ENCODE data around the gene SELENOV.

Gene SELENOV

DNA sequence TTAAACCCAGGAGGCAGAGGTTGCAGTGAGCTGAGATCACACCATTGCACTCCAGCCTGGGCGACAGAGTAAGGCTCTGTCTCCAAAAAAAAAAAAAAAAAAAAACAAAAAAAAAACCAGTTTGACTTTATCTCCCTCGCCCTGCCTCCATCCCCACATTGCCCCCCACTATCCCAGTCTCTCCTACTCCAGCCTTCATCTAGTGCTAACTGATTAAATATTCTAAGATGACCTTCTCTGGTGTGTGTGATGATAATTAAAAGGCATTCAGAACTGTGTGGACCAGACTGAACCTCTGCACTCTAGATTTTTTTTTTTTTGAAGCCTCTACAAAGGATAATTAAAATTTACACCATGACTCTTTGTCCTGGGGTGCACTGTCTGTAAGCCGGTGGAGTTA is 22.2 kb upstream of the SELENOV start:
- Histone ChIP-seq H3K27me3 (ENCODE audit: control insufficient read depth in 5 of 5, insufficient read depth in 4 of 5, low read length in 5 of 5) (peaks cover 7 to 14% (median 13%) of the 10 kb centered on the region in 5 donors), H3K36me3 (ENCODE audit: control insufficient read depth in 5 of 5, insufficient read depth in 5 of 5, low read length in 5 of 5) (peaks cover 0 to 45% (median 30%) of the 10 kb centered on the region in 5 donors), H3K9ac (ENCODE audit: low read length in 5 of 5) (no peak overlapping the region), H3K27ac (ENCODE audit: low read depth, low read length) (no peak overlapping the region), H3K4me1 (ENCODE audit: control insufficient read depth in 5 of 5, insufficient read depth in 5 of 5, low read length in 5 of 5) (peaks cover 0 to 2% (median 2%) of the 10 kb centered on the region in 5 donors), H3K4me3 (ENCODE audit: low read depth in 1 of 5, low read length in 5 of 5) (no peak overlapping the region), H3K9me3 (ENCODE audit: control insufficient read depth in 5 of 5, low read length in 5 of 5) (no peaks in the 10 kb centered on the region)

DNA sequence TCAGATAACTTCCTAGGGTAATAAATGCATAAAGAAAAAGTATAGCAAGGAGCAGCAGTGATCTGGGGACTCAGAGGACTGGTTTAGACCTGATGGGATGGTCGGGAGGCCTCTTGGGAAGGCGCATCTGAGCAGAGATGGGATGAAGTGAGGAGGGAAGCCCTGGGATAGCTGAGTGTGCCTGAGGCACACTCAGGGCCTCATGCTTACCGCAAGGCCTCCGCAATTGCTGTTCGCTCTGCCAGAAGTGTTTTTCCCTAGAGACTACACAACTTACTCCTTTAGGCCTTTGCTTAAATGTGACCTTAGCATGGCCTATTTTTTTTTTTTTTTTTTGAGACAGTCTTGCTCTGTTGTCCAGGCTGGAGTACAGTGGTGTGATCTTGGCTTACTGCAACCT is 20.3 kb upstream of the SELENOV start:
- peaks cover 0 to 26% (median 11%) of the 10 kb centered on the region in 5 donors for H3K36me3 ChIP-seq (ENCODE audit: control insufficient read depth in 5 of 5, insufficient read depth in 5 of 5, low read length in 5 of 5)
- no peak overlapping the region for H3K9ac ChIP-seq (ENCODE audit: low read length in 5 of 5)
- H3K4me3 ChIP-seq (ENCODE audit: low read depth in 1 of 5, low read length in 5 of 5) = no peak overlapping the region
- H3K4me1 ChIP-seq (ENCODE audit: control insufficient read depth in 5 of 5, insufficient read depth in 5 of 5, low read length in 5 of 5) = peaks cover 0 to 18% (median 16%) of the 10 kb centered on the region in 5 donors
- H3K27ac ChIP-seq (ENCODE audit: low read depth, low read length) = no peak overlapping the region
- no peaks in the 10 kb centered on the region for H3K9me3 ChIP-seq (ENCODE audit: control insufficient read depth in 5 of 5, low read length in 5 of 5)
- H3K27me3 ChIP-seq (ENCODE audit: control insufficient read depth in 5 of 5, insufficient read depth in 4 of 5, low read length in 5 of 5) = peaks cover 24 to 30% (median 29%) of the 10 kb centered on the region in 5 donors

DNA sequence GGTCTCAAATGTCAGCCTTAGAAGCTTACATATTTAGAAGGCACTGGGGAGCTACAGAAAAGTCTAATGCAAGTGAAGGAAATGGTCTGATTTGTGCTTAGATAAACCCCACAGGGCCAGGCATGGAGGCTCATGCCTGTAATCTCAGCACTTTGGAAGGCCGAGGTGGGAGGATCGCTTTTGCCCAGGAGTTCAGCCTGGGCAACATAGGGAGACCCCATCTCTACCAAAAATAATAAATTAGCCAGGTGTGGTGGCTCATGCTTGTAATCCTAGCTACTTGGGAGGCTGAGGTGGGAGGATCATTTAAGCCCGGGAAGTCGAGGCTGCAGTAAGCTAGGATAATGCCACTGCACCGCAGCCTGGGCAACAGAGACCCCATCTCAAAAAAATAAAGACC is 18.9 kb upstream of the SELENOV start:
- H3K27ac ChIP-seq (ENCODE audit: low read depth, low read length) = no peak overlapping the region
- no peak overlapping the region for H3K4me3 ChIP-seq (ENCODE audit: low read depth in 1 of 5, low read length in 5 of 5)
- H3K27me3 ChIP-seq (ENCODE audit: control insufficient read depth in 5 of 5, insufficient read depth in 4 of 5, low read length in 5 of 5) = peaks cover 31 to 41% (median 37%) of the 10 kb centered on the region in 5 donors
- peaks cover 0 to 18% (median 16%) of the 10 kb centered on the region in 5 donors for H3K4me1 ChIP-seq (ENCODE audit: control insufficient read depth in 5 of 5, insufficient read depth in 5 of 5, low read length in 5 of 5)
- H3K9ac ChIP-seq (ENCODE audit: low read length in 5 of 5) = no peak overlapping the region
- peaks cover 0 to 13% (median 3%) of the 10 kb centered on the region in 5 donors for H3K36me3 ChIP-seq (ENCODE audit: control insufficient read depth in 5 of 5, insufficient read depth in 5 of 5, low read length in 5 of 5)
- H3K9me3 ChIP-seq (ENCODE audit: control insufficient read depth in 5 of 5, low read length in 5 of 5) = no peaks in the 10 kb centered on the region

DNA sequence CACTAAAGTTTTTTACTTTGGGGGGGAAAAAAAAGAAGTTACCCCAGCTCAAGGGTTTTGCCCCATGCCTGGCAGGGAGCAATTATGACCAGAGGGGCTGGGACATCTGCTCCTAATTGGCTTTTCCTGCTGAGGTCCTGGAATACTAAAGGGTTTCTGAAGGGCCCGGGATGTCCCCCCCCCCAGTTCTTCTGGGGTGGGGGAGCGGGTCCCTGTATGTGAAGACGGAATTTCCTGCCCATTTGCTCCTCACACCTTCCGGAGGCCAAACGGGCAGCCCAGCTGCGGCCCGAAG is 17.3 kb upstream of the SELENOV start:
- Histone ChIP-seq H3K4me1 (ENCODE audit: control insufficient read depth in 5 of 5, insufficient read depth in 5 of 5, low read length in 5 of 5) (peaks cover 0 to 20% (median 16%) of the 10 kb centered on the region in 5 donors), H3K36me3 (ENCODE audit: control insufficient read depth in 5 of 5, insufficient read depth in 5 of 5, low read length in 5 of 5) (no peaks in the 10 kb centered on the region), H3K27ac (ENCODE audit: low read depth, low read length) (no peak overlapping the region), H3K4me3 (ENCODE audit: low read depth in 1 of 5, low read length in 5 of 5) (peak overlapping the region in 2 of 5 donors; percentile 13 to 38), H3K9me3 (ENCODE audit: control insufficient read depth in 5 of 5, low read length in 5 of 5) (peaks cover 0 to 4% (median 0%) of the 10 kb centered on the region in 5 donors), H3K27me3 (ENCODE audit: control insufficient read depth in 5 of 5, insufficient read depth in 4 of 5, low read length in 5 of 5) (peaks cover 31 to 45% (median 38%) of the 10 kb centered on the region in 5 donors), H3K9ac (ENCODE audit: low read length in 5 of 5) (no peak overlapping the region)

DNA sequence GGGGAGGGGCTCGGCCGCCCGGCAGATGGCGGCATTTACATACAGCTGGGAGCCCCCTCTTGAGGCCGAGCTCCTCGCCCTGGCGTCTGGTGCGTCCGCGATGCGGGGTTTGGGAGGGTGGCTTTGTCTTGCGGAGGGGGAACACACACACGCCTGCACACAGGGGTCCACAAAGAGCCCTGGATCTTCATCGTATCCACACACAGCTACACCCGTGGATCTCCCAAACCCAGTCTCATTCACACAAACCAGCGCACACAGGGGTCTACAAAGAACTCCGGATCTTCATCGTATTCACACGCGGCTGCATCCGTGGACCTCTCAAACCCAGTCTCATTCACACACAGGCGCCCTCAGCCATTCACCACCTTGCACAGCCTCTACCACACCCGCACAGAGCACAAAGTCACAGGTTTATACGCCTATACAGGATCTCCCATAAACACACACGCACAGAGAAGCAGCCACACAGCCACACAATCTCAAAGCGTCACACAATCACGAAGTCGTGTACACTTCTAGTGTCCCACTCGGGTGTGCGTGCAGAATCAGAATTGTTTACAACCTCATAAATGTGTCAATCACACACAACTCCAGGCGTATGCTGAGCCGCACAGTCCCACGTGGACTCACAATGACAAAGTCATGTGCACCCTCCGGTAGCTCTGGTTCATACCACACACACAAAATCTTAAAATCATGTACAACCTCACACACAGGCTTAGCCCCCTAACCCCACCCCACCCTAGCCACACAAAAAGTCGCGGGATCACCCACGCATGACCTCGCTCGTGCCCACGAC is 16.7 kb upstream of the SELENOV start:
- Histone ChIP-seq H3K27ac (ENCODE audit: low read depth, low read length) (no peak overlapping the region), H3K27me3 (ENCODE audit: control insufficient read depth in 5 of 5, insufficient read depth in 4 of 5, low read length in 5 of 5) (peaks cover 31 to 45% (median 41%) of the 10 kb centered on the region in 5 donors), H3K9ac (ENCODE audit: low read length in 5 of 5) (no peak overlapping the region), H3K4me3 (ENCODE audit: low read depth in 1 of 5, low read length in 5 of 5) (peak overlapping the region in 4 of 5 donors; percentile 13 to 40 (median 28)), H3K4me1 (ENCODE audit: control insufficient read depth in 5 of 5, insufficient read depth in 5 of 5, low read length in 5 of 5) (peaks cover 0 to 26% (median 19%) of the 10 kb centered on the region in 5 donors), H3K36me3 (ENCODE audit: control insufficient read depth in 5 of 5, insufficient read depth in 5 of 5, low read length in 5 of 5) (no peaks in the 10 kb centered on the region), H3K9me3 (ENCODE audit: control insufficient read depth in 5 of 5, low read length in 5 of 5) (peaks cover 0 to 4% (median 0%) of the 10 kb centered on the region in 5 donors)

DNA sequence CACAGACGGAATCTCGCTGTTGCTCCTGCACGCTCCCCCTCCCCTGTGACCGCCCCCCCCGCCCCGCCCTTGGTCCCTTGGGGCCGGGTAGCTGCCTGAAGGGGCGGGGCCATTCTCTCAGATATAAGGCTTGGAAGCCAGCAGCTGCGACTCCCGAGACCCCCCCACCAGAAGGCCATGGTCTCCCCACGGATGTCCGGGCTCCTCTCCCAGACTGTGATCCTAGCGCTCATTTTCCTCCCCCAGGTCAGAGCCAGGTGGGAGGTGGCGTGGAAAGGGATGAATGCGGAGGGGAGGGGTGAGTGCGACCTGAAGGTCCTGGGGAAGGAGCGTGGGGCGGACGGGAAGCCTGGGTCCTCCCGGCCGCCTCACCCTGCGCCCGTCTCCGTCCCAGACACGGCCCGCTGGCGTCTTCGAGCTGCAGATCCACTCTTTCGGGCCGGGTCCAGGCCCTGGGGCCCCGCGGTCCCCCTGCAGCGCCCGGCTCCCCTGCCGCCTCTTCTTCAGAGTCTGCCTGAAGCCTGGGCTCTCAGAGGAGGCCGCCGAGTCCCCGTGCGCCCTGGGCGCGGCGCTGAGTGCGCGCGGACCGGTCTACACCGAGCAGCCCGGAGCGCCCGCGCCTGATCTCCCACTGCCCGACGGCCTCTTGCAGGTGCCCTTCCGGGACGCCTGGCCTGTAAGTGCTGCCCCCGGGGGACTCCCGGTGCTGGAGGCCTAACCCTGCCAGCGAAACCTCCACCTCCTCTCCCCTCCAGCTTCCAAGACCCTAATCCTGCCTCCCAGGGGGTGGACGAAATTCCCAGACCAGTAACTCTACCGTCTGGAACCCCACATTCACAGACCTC is 15.9 kb upstream of the SELENOV start, which contains the start of gene DLL3:
Gene DLL3 (plus strand): TSS at position 150 of the 845 bp plus-strand sequence. CDS start 28 bp downstream, at position 178.
- Histone ChIP-seq H3K9me3 (ENCODE audit: control insufficient read depth in 5 of 5, low read length in 5 of 5) (peaks cover 0 to 4% (median 0%) of the 10 kb centered on the region in 5 donors), H3K27me3 (ENCODE audit: control insufficient read depth in 5 of 5, insufficient read depth in 4 of 5, low read length in 5 of 5) (peaks cover 31 to 51% (median 48%) of the 10 kb centered on the region in 5 donors), H3K4me3 (ENCODE audit: low read depth in 1 of 5, low read length in 5 of 5) (peak within 1 kb of the TSS in 4 of 5 donors; percentile 13 to 40 (median 28)), H3K36me3 (ENCODE audit: control insufficient read depth in 5 of 5, insufficient read depth in 5 of 5, low read length in 5 of 5) (no peaks in the 10 kb centered on the region), H3K27ac (ENCODE audit: low read depth, low read length) (no peak within 1 kb of the TSS), H3K4me1 (ENCODE audit: control insufficient read depth in 5 of 5, insufficient read depth in 5 of 5, low read length in 5 of 5) (peaks cover 0 to 26% (median 20%) of the 10 kb centered on the region in 5 donors), H3K9ac (ENCODE audit: low read length in 5 of 5) (no peak within 1 kb of the TSS)

DNA sequence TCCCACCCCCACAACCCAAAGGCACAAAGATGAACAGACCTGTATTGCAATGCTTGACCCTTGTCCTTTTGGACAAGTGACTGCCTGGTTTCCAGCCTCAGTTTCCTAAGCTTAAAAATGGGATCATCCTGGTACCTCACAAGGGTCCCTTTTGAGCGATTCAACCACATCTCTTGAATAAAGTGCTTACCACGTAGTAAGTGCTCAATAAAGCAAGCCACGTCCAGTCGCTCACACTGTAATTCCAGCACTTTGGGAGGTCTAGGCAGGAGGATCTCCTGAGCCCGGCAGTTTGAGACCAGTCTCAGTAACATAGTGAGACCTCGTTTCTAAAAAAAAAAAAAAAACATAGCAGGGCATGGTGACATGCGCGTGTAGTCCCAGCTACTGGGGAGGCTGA is 15.0 kb upstream of the SELENOV start:
- Histone ChIP-seq H3K9me3 (ENCODE audit: control insufficient read depth in 5 of 5, low read length in 5 of 5) (peaks cover 0 to 4% (median 0%) of the 10 kb centered on the region in 5 donors), H3K4me3 (ENCODE audit: low read depth in 1 of 5, low read length in 5 of 5) (no peak overlapping the region), H3K27me3 (ENCODE audit: control insufficient read depth in 5 of 5, insufficient read depth in 4 of 5, low read length in 5 of 5) (peaks cover 33 to 59% (median 57%) of the 10 kb centered on the region in 5 donors), H3K9ac (ENCODE audit: low read length in 5 of 5) (no peak overlapping the region), H3K36me3 (ENCODE audit: control insufficient read depth in 5 of 5, insufficient read depth in 5 of 5, low read length in 5 of 5) (no peaks in the 10 kb centered on the region), H3K27ac (ENCODE audit: low read depth, low read length) (no peak overlapping the region), H3K4me1 (ENCODE audit: control insufficient read depth in 5 of 5, insufficient read depth in 5 of 5, low read length in 5 of 5) (peaks cover 0 to 26% (median 20%) of the 10 kb centered on the region in 5 donors)

DNA sequence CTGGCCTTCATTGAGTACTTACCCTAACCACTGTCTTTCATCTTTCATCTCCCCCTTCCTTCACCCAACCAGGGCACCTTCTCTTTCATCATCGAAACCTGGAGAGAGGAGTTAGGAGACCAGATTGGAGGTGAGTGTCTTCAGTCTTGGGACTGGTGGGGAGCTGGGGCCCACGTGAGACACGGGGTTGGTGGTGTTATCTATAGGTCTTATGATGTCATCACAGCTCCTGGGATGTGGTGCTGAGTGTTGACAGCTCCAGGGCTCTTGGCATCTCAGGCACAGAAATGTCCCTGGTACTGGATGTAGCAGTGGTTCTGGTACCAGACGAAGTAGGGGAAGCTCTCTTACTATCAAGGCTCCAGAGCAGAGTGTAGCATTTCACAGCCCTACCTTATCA is 14.4 kb upstream of the SELENOV start:
- Histone ChIP-seq H3K27ac (ENCODE audit: low read depth, low read length) (no peak overlapping the region), H3K9ac (ENCODE audit: low read length in 5 of 5) (no peak overlapping the region), H3K4me3 (ENCODE audit: low read depth in 1 of 5, low read length in 5 of 5) (no peak overlapping the region), H3K36me3 (ENCODE audit: control insufficient read depth in 5 of 5, insufficient read depth in 5 of 5, low read length in 5 of 5) (no peaks in the 10 kb centered on the region), H3K4me1 (ENCODE audit: control insufficient read depth in 5 of 5, insufficient read depth in 5 of 5, low read length in 5 of 5) (peaks cover 0 to 26% (median 20%) of the 10 kb centered on the region in 5 donors), H3K9me3 (ENCODE audit: control insufficient read depth in 5 of 5, low read length in 5 of 5) (peaks cover 0 to 4% (median 0%) of the 10 kb centered on the region in 5 donors), H3K27me3 (ENCODE audit: control insufficient read depth in 5 of 5, insufficient read depth in 4 of 5, low read length in 5 of 5) (peaks cover 37 to 65% (median 63%) of the 10 kb centered on the region in 5 donors)

DNA sequence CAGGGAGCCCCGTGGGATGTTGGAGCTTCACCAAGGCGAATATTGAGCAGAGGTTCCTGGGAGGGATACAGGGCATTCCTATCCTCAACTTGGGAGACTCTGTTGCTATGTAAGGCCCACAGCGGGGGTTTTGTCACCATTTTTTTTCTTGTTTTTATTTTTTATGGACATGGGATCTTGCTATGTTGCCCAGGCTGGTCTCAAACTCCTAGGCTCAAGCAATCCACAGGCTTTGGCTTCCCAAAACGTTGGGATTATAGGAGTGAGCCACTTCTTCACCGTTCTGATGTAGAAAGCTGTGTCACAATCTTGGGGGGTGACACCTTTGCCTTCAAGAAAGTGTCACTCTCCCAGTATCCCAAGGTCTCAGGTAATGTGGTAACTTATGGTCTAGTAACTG is 13.6 kb upstream of the SELENOV start:
- Histone ChIP-seq H3K9me3 (ENCODE audit: control insufficient read depth in 5 of 5, low read length in 5 of 5) (peaks cover 0 to 4% (median 0%) of the 10 kb centered on the region in 5 donors), H3K36me3 (ENCODE audit: control insufficient read depth in 5 of 5, insufficient read depth in 5 of 5, low read length in 5 of 5) (no peaks in the 10 kb centered on the region), H3K4me1 (ENCODE audit: control insufficient read depth in 5 of 5, insufficient read depth in 5 of 5, low read length in 5 of 5) (peaks cover 0 to 26% (median 20%) of the 10 kb centered on the region in 5 donors), H3K9ac (ENCODE audit: low read length in 5 of 5) (no peak overlapping the region), H3K27me3 (ENCODE audit: control insufficient read depth in 5 of 5, insufficient read depth in 4 of 5, low read length in 5 of 5) (peaks cover 33 to 64% (median 60%) of the 10 kb centered on the region in 5 donors), H3K27ac (ENCODE audit: low read depth, low read length) (no peak overlapping the region), H3K4me3 (ENCODE audit: low read depth in 1 of 5, low read length in 5 of 5) (no peak overlapping the region)
